ENCODE results near the gene EXOSC2.

GRCh38 chr9:130714586-130715110 is 21.1 kb downstream of the EXOSC2 start:
- TF ChIP-seq POLR2AphosphoS5 (IDR thresholded peaks at IDR 0.05; ENCODE audit: low read depth, low read length) (no peak), POLR2A (IDR thresholded peaks at IDR 0.05; ENCODE audit: low read depth, low read length) (no peak), TAF1 (IDR thresholded peaks at IDR 0.05; ENCODE audit: borderline replicate concordance, low read depth, low read length) (no peak)

All from GM12892 (cell line).